Measurements from ENCODE around the gene TNC. TPM values are rescaled to one million over a fixed set of nuclear protein-coding genes. Genes with fewer than 3 reads are reported as not detected.
A peak's percentile ranks its signal among the peaks of the same experiment; 100 is the strongest.

The TNC gene
- total RNA-seq, 2 experiments from 2014 or later, result 0.05 to 0.22 TPM

DNA sequence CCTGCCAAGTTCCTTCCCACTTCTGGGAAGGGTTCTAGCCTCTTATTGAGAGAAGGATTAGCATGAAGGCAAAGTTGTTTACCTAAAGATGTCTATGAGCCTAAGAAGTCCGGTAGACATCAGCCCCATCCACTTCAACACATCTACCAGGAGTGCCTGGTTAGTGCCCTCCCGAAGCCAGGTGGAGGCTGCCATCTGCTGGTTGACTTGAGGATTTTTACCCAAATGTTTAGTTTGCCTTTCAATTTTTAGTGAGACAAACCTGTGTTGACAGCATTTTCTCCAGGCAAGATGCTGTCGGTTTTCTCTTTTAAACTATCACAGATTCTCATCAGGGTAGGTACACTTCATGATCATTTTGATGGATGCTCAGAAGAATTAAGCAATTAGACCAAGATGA lies 104.0 kb downstream of the TNC start:
- Mint-ChIP-seq H3K36me3 (ENCODE audit: low read depth) (no peaks in the 10 kb centered on the region), H3K4me1 (ENCODE audit: low read depth) (peaks cover 40% of the 10 kb centered on the region), H3K27ac (peak overlapping the region; percentile 36), H3K27me3 (no peaks in the 10 kb centered on the region), H3K9me3 (no peaks in the 10 kb centered on the region), H3K4me3 (no peak overlapping the region)
- peak; percentile 80 for DNase-seq
- ChIA-PET CTCF (interaction anchor here (0.6 to 8.5 kb wide), 49 partner anchors 9 to 607 kb away, joined by 3 to 117 read pairs (median 4); partner anchors contain the start of genes TEX48 and TNFSF8), POLR2A (interaction anchor here (1.0 to 1.1 kb wide), 3 partner anchors 14 to 94 kb away, joined by 3 read pairs; partner anchors contain the start of gene TNFSF8)
- intact Hi-C loops (cut with micrococcal nuclease), result loop anchor here (1.0 to 5.0 kb wide), 4 partner anchors 87 to 333 kb away; no protein-coding TSS in a partner anchor
- peak; percentile 87 for ATAC-seq
- TF ChIP-seq, protein P1, sequence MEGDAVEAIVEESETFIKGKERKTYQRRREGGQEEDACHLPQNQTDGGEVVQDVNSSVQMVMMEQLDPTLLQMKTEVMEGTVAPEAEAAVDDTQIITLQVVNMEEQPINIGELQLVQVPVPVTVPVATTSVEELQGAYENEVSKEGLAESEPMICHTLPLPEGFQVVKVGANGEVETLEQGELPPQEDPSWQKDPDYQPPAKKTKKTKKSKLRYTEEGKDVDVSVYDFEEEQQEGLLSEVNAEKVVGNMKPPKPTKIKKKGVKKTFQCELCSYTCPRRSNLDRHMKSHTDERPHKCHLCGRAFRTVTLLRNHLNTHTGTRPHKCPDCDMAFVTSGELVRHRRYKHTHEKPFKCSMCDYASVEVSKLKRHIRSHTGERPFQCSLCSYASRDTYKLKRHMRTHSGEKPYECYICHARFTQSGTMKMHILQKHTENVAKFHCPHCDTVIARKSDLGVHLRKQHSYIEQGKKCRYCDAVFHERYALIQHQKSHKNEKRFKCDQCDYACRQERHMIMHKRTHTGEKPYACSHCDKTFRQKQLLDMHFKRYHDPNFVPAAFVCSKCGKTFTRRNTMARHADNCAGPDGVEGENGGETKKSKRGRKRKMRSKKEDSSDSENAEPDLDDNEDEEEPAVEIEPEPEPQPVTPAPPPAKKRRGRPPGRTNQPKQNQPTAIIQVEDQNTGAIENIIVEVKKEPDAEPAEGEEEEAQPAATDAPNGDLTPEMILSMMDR (IDR thresholded peaks at IDR 0.05), result peak; percentile 72

DNA sequence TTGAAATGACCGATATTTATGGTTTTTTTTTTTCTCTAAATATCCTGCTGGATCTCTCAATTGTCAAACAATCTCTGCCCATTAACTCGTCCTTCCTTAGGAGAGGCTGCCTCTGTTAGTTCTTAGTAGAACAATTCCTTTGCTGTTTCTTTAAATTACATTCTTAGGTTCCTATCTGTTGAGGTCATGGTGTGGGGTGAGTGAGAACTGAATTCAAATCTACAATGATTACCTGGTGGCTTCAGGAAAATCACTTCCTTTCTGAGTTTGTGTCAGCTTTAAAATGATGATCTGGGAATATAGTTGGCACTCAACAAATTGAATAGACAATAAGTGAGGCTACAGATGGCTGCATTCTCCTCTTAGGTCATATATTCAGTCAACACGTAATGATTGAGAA lies 105.5 kb downstream of the TNC start:
- TF ChIP-seq, protein P1 (IDR thresholded peaks at IDR 0.05), result no peak
- Mint-ChIP-seq H3K27me3 (no peaks in the 10 kb centered on the region), H3K27ac (no peak overlapping the region), H3K4me3 (no peak overlapping the region), H3K9me3 (no peaks in the 10 kb centered on the region), H3K36me3 (ENCODE audit: low read depth) (no peaks in the 10 kb centered on the region), H3K4me1 (ENCODE audit: low read depth) (peaks cover 43% of the 10 kb centered on the region)
- no peak for ATAC-seq
- intact Hi-C loops (cut with micrococcal nuclease), result loop anchor here (5.0 kb wide), 2 partner anchors 85 to 105 kb away; no protein-coding TSS in a partner anchor
- DNase-seq, result no peak
- POLR2A ChIA-PET, result interaction anchor here (0.9 to 1.4 kb wide), 3 partner anchors 82 to 330 kb away, joined by 3 to 6 read pairs (median 5); partner anchors contain the start of genes TEX48 and TNFSF8
- CTCF ChIA-PET, result interaction anchor here (1.0 to 5.8 kb wide), 13 partner anchors 8 to 331 kb away, joined by 3 to 77 read pairs (median 4); partner anchors contain the start of genes TEX48 and TNFSF8

DNA sequence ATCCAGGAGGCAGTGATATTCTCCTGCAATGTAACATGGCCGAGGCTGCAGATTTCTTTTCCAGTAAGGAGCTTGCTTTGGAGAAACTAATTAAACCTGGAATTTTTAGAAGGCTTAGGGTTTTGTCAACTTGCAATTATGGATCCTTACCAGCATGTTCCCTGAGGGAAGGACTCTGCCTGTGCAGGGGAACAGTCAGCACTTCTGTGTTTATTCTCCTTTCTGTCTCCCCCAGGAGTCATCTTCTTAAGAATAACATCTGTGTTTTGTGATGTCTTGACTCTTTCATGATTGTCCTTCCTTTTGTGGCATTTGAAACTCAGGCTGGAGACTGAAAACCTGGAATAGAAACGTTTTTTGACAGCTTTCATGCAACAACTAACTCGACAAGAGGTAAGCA lies 107.1 kb downstream of the TNC start:
- Mint-ChIP-seq H3K4me3 (no peak overlapping the region), H3K4me1 (ENCODE audit: low read depth) (peaks cover 53% of the 10 kb centered on the region), H3K36me3 (ENCODE audit: low read depth) (no peaks in the 10 kb centered on the region), H3K27ac (no peak overlapping the region), H3K27me3 (no peaks in the 10 kb centered on the region), H3K9me3 (no peaks in the 10 kb centered on the region)
- ATAC-seq (no peak), DNase-seq (no peak)
- ChIA-PET CTCF (interaction anchor here (0.7 to 5.8 kb wide), 9 partner anchors 8 to 348 kb away, joined by 3 to 77 read pairs (median 5); partner anchors contain the start of gene TEX48), POLR2A (interaction anchor here (0.9 to 1.5 kb wide), 2 partner anchors 274 to 329 kb away, joined by 3 to 4 read pairs; no protein-coding TSS in a partner anchor)
- intact Hi-C loops (cut with micrococcal nuclease), result loop anchor here (5.0 kb wide), 2 partner anchors 84 to 104 kb away; no protein-coding TSS in a partner anchor
- TF ChIP-seq, protein P1 (IDR thresholded peaks at IDR 0.05), result no peak

DNA sequence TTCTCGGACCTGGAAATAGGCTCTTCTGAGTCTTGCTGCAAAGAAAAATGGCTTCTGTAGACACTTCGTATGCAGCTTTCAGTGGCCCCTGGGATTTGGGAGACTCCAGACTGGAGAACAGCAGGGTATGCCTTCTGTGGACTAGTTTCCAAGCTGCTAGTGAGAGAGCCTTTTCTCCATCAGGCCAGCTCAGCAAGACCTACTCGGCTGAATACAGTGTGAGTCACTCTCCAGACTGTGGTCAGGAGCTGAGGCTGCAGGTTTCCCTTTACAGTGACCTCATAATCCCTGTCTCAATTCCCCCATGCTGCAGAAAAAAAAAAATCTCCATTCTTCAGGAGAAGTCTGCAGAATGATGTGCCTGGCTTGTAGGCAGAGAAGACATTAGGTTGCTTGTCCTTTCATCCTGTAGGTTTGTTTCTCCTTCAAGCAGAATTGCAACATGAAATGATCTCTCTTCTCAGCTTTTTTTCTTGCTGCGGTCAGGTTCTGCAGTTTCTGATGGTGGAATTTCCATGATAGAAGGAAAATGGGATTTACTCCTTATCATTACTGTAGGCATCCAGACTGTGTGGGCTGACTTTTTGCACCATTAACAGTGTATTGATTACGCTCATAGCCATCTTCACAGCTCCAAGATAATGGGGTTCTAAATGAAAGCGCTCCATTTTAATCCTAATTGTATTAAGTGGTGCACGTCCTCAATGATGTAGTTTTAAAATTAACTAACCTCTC lies 109.3 kb downstream of the TNC start:
- intact Hi-C loops (cut with micrococcal nuclease), result loop anchor here (5.0 kb wide), 1 partner anchor 51 kb away; no protein-coding TSS in a partner anchor
- Mint-ChIP-seq H3K4me3 (no peak overlapping the region), H3K27me3 (no peaks in the 10 kb centered on the region), H3K4me1 (ENCODE audit: low read depth) (peaks cover 63% of the 10 kb centered on the region), H3K36me3 (ENCODE audit: low read depth) (no peaks in the 10 kb centered on the region), H3K27ac (no peak overlapping the region), H3K9me3 (no peaks in the 10 kb centered on the region)
- CTCF ChIA-PET, result interaction anchor here (1.2 to 2.3 kb wide), 4 partner anchors 102 to 327 kb away, joined by 3 to 14 read pairs (median 10); partner anchors contain the start of gene TEX48
- POLR2A ChIA-PET, result interaction anchor here (0.6 to 1.4 kb wide), 4 partner anchors 48 to 329 kb away, joined by 3 read pairs; no protein-coding TSS in a partner anchor
- peak; percentile 38 for DNase-seq
- peak; percentile 48 for ATAC-seq
- TF ChIP-seq, protein P1 (IDR thresholded peaks at IDR 0.05), result no peak

Measured in activated CD8-positive, alpha-beta T cell treated with anti-CD3 and anti-CD28 coated beads for 36 hours (primary cell).